HEK293T (cell line): ENCODE data around the gene SERPINA7.
"Not testable (repeated sequence)": the region's sequence is repeated elsewhere in the genome, so short reads cannot be mapped to it uniquely, and the experiment has no call there.

Experiments
- CTCF ChIA-PET: fragments of 350-600 bp; formaldehyde crosslinking; extraction: SDS; loops from one replicate; lab custom pipeline; 2021; ENCODE audit warnings: antibody characterized with exemption, inconsistent platforms; lab: Yijun Ruan, JAX
- POLR2A ChIA-PET: fragments of 350-600 bp; formaldehyde crosslinking; extraction: SDS; loops from one replicate; lab custom pipeline; 2020; ENCODE audit warnings: antibody characterized with exemption, inconsistent platforms; lab: Yijun Ruan, JAX
- DNase-seq: peaks from one replicate; pipeline ENCODE4 v3.0.0; 2012; ENCODE audit warnings: mixed read lengths; ENCODE audit errors: extremely low spot score
- ARNT ChIP-seq: fragments of 450-650 bp; IDR thresholded peaks from 2 replicates; pipeline ENCODE4 v1.6.1; 2017; ENCODE audit warnings: mild to moderate bottlenecking
- CTBP1 ChIP-seq: fragments of 450-650 bp; IDR thresholded peaks from 2 replicates; pipeline ENCODE4 v1.6.1; 2016; ENCODE audit warnings: borderline replicate concordance
- ELF4 ChIP-seq: fragments of 450-650 bp; IDR thresholded peaks from 2 replicates; pipeline ENCODE4 v1.6.1; 2017; ENCODE audit warnings: antibody characterized with exemption
- FOXA1 ChIP-seq: fragments of 450-650 bp; IDR thresholded peaks from 2 replicates; pipeline ENCODE4 v1.6.1; 2016; ENCODE audit warnings: mild to moderate bottlenecking
- FOXK2 ChIP-seq: fragments of 450-650 bp; IDR thresholded peaks from 2 replicates; pipeline ENCODE4 v1.6.1; 2016; ENCODE audit warnings: mild to moderate bottlenecking
- FOXM1 ChIP-seq: fragments of 450-650 bp; IDR thresholded peaks from 2 replicates; pipeline ENCODE4 v1.6.1; 2017; ENCODE audit warnings: mild to moderate bottlenecking, borderline replicate concordance
- HDGF ChIP-seq: fragments of 450-650 bp; IDR thresholded peaks from 2 replicates; pipeline ENCODE4 v1.6.1; 2017; ENCODE audit warnings: antibody characterized with exemption, borderline replicate concordance
- PKNOX1 ChIP-seq: fragments of 450-650 bp; IDR thresholded peaks from 2 replicates; pipeline ENCODE4 v1.6.1; 2016
- SP1 ChIP-seq: fragments of 450-650 bp; IDR thresholded peaks from 2 replicates; pipeline ENCODE4 v1.6.1; 2017
- ZNF384 ChIP-seq: fragments of 450-650 bp; IDR thresholded peaks from 2 replicates; pipeline ENCODE4 v1.6.1; 2016

The SERPINA7 gene

GRCh38 chrX:105999294-105999693, 39.2 kb downstream of the SERPINA7 start:
- ChIA-PET CTCF (no interaction called here), POLR2A (no interaction called here)
- DNase-seq: no peak
- TF ChIP-seq CTBP1 (no peak), PKNOX1 (no peak), ZNF384 (no peak), FOXK2 (no peak), FOXA1 (no peak), SP1 (no peak), ARNT (no peak), HDGF (no peak), ELF4 (no peak), FOXM1 (no peak)

- DNase-seq, CTCF ChIA-PET, POLR2A ChIA-PET: not testable (repeated sequence)
Measured at GRCh38 chrX:105988487-105988886, 50.0 kb downstream of the SERPINA7 start.
